Hepatocyte (in vitro differentiated cells): ENCODE results near the gene CBLL1. TPM values are rescaled to one million over a fixed set of nuclear protein-coding genes. Genes with fewer than 3 reads are reported as not detected.

Experiments
- DNase-seq: peaks from one replicate; pipeline ENCODE4 v3.0.0-alpha.2; 2016; ENCODE audit warnings: low spot score
- H2AFZ ChIP-seq: fragments of 200-600 bp; sonication (generic); 2 replicates; pipeline ENCODE4 v1.6.0; 2016; ENCODE audit warnings: antibody characterized with exemption, mild to moderate bottlenecking
- H3K27ac ChIP-seq: fragments of 200-600 bp; sonication (generic); 2 replicates; pipeline ENCODE4 v1.5.1; 2016; ENCODE audit warnings: mild to moderate bottlenecking
- H3K27me3 ChIP-seq: fragments of 200-600 bp; sonication (generic); 2 replicates; pipeline ENCODE4 v1.6.1; 2016
- H3K36me3 ChIP-seq: fragments of 200-600 bp; sonication (generic); replicated peaks from 2 replicates; pipeline ENCODE4 v1.5.1; 2016; ENCODE audit warnings: low read depth; ENCODE audit not compliant: insufficient read depth
- H3K4me1 ChIP-seq: fragments of 200-600 bp; sonication (generic); 2 replicates; pipeline ENCODE4 v1.5.1; 2016; ENCODE audit warnings: mild to moderate bottlenecking, moderate library complexity; ENCODE audit not compliant: insufficient read depth
- H3K4me2 ChIP-seq: fragments of 200-600 bp; sonication (generic); 2 replicates; pipeline ENCODE4 v1.6.0; 2016
- H3K4me3 ChIP-seq: fragments of 200-600 bp; sonication (generic); 2 replicates; pipeline ENCODE4 v1.5.1; 2016; ENCODE audit warnings: mild to moderate bottlenecking
- H3K79me2 ChIP-seq: fragments of 200-600 bp; sonication (generic); 2 replicates; pipeline ENCODE4 v1.6.0; 2017; ENCODE audit warnings: mild to moderate bottlenecking
- H3K9me2 ChIP-seq: fragments of 200-600 bp; sonication (generic); replicated peaks from 2 replicates; pipeline ENCODE4 v1.6.0; 2017; ENCODE audit warnings: mild to moderate bottlenecking; ENCODE audit not compliant: insufficient read depth
- H3K9me3 ChIP-seq: fragments of 200-600 bp; sonication (generic); 2 replicates; pipeline ENCODE4 v1.5.1; 2016; ENCODE audit warnings: low read depth, mild to moderate bottlenecking
- H4K20me1 ChIP-seq: fragments of 200-600 bp; sonication (generic); 2 replicates; pipeline ENCODE4 v1.6.0; 2016; ENCODE audit warnings: mild to moderate bottlenecking; ENCODE audit not compliant: insufficient read depth, poor library complexity, severe bottlenecking
- CTCF ChIP-seq: fragments of 200-600 bp; sonication (generic); IDR thresholded peaks from 2 replicates; pipeline ENCODE4 v1.5.1; 2016; ENCODE audit warnings: antibody characterized with exemption, mild to moderate bottlenecking; ENCODE audit not compliant: poor library complexity
- EZH2 ChIP-seq: fragments of 200-600 bp; sonication (generic); IDR thresholded peaks from 2 replicates; pipeline ENCODE4 v1.6.1; 2016; ENCODE audit warnings: antibody characterized with exemption, mild to moderate bottlenecking, borderline replicate concordance
- EZH2phosphoT487 ChIP-seq: fragments of 200-600 bp; sonication (generic); IDR thresholded peaks from one replicate; pipeline ENCODE4 v1.6.1; 2018; ENCODE audit warnings: antibody characterized with exemption, mild to moderate bottlenecking, low read depth, moderate library complexity; ENCODE audit not compliant: unreplicated experiment, severe bottlenecking
- WGBS: methylation state at CpG from one replicate; pipeline ENCODE4 v1.1.6; 2016; ENCODE audit warnings: low lambda C conversion rate; ENCODE audit errors: missing lambda C conversion rate; 5-methylcytosine and 5-hydroxymethylcytosine counted together
- polyA plus RNA-seq: library from polyadenylated mRNA; unstranded; fragments of >200 nt; fragmentation: Nextera tagmentation; extraction: Ambion mirVana; gene quantifications from 2 replicates; pipeline ENCODE4 v1.2.1, GENCODE V29; 2016
- total RNA-seq: library from RNA; depleted of rRNA; stranded (reverse); fragments of >200 nt; gene quantifications from 2 replicates; pipeline ENCODE4 v1.2.3, GENCODE V29; 2014

CBLL1 gene
- total and polyA plus RNA-seq, 2 experiments from 2014 or later = 12.5 to 18.6 TPM

GRCh38 chr7:107728276-107728675, 15.7 kb upstream of the CBLL1 start:
- no peaks in the 10 kb centered on the region for H3K9me3 ChIP-seq
- H3K27ac ChIP-seq = no peak overlapping the region
- H3K4me1 ChIP-seq = no peaks in the 10 kb centered on the region
- H3K9me2 ChIP-seq = no peaks in the 10 kb centered on the region
- H3K36me3 ChIP-seq = no peaks in the 10 kb centered on the region
- H4K20me1 ChIP-seq = no peaks in the 10 kb centered on the region
- H3K4me3 ChIP-seq = no peak overlapping the region
- TF ChIP-seq EZH2phosphoT487 (no peak), EZH2 (no peak), CTCF (no peak)
- no peaks in the 10 kb centered on the region for H3K79me2 ChIP-seq
- no peak overlapping the region for H3K4me2 ChIP-seq
- H3K27me3 ChIP-seq = peaks cover 14% of the 10 kb centered on the region
- no peak overlapping the region for H2AFZ ChIP-seq
- no peak for DNase-seq

GRCh38 chr7:107742678-107743566, 1.0 kb upstream of the CBLL1 start:
- Histone ChIP-seq H3K27ac (peak overlapping the region; percentile 99), H3K4me2 (peak overlapping the region; percentile 84), H3K9me2 (no peaks in the 10 kb centered on the region), H3K4me1 (peaks cover 19% of the 10 kb centered on the region), H2AFZ (peak overlapping the region; percentile 90), H3K9me3 (no peaks in the 10 kb centered on the region), H3K79me2 (peaks cover 39% of the 10 kb centered on the region), H3K36me3 (no peaks in the 10 kb centered on the region), H3K4me3 (peak overlapping the region; percentile 41), H3K27me3 (no peaks in the 10 kb centered on the region), H4K20me1 (peaks cover 26% of the 10 kb centered on the region)
- 14% methylated on average over 29 of the region's 29 CpGs for WGBS
- TF ChIP-seq CTCF (no peak), EZH2 (peak; percentile 31)
- DNase-seq = peak; percentile 23

- H2AFZ ChIP-seq = peak overlapping the region; percentile 80
- H4K20me1 ChIP-seq = peaks cover 26% of the 10 kb centered on the region
- no peaks in the 10 kb centered on the region for H3K9me2 ChIP-seq
- WGBS = under 1% methylated on average over 22 of the region's 22 CpGs
- no peak for DNase-seq
- H3K4me2 ChIP-seq = peak overlapping the region; percentile 84
- H3K9me3 ChIP-seq = no peaks in the 10 kb centered on the region
- TF ChIP-seq EZH2phosphoT487 (no peak), EZH2 (no peak), CTCF (no peak)
- no peaks in the 10 kb centered on the region for H3K36me3 ChIP-seq
- peak overlapping the region; percentile 79 for H3K4me3 ChIP-seq
- peaks cover 19% of the 10 kb centered on the region for H3K4me1 ChIP-seq
- H3K27ac ChIP-seq = peak overlapping the region; percentile 99
- no peaks in the 10 kb centered on the region for H3K27me3 ChIP-seq
- peaks cover 53% of the 10 kb centered on the region for H3K79me2 ChIP-seq
These were observed 406 bp downstream of the CBLL1 start for GRCh38 chr7:107744345-107744750.
